HepG2 (cell line): Measurements from ENCODE around the gene HDAC4. TPM values are rescaled to one million over a fixed set of nuclear protein-coding genes. Genes with fewer than 3 reads are reported as not detected.

Experiments used
- ATAC-seq: fragments of 200-7000 bp; cut with Tn5 transposase; 3 replicates; pipeline ENCODE4 v1.9.1; 2020; ENCODE audit warnings: mild to moderate bottlenecking, moderate library complexity
- BruUV-seq: library from RNA; stranded (reverse); fragments of 400-500 nt; replicated peaks from 2 replicates; lab custom pipeline; 2021; lab: Mats Ljungman, UMichigan
- CTCF ChIA-PET: fragments of 300-600 bp; formaldehyde crosslinking; extraction: SDS; loops from one replicate; lab custom pipeline; 2021; ENCODE audit warnings: low total read pairs, inconsistent platforms, low intra/inter-chr PET ratio; lab: Yijun Ruan, JAX
- POLR2A ChIA-PET: fragments of 350-600 bp; sonication (Branson Sonifier 250); formaldehyde crosslinking; loops from one replicate; lab custom pipeline; 2020; ENCODE audit warnings: antibody characterized with exemption, inconsistent platforms; lab: Yijun Ruan, JAX
- DNase-seq: peaks from one replicate; pipeline ENCODE4 v3.0.0-alpha.2; 2015; ENCODE audit warnings: low spot score
- FAIRE-seq: peaks from 3 replicates; lab custom pipeline; 2011; peaks lifted over from hg19 to GRCh38; lab: Jason Lieb, UNC
- H2AFZ ChIP-seq: one replicate; pipeline ENCODE4 v1.6.1; 2011; ENCODE audit warnings: low read length, inconsistent platforms
- H3K27ac ChIP-seq: fragments of 300-600 bp; 3 replicates; pipeline ENCODE4 v1.8.0; 2011; ENCODE audit warnings: mixed run types, mild to moderate bottlenecking, mixed read lengths, low read length, inconsistent platforms; ENCODE audit not compliant: insufficient read depth; ENCODE audit errors: extremely low read length
- H3K27me3 ChIP-seq, 2 experiments: fragments of 200-600 bp in 1 of 2; 2 replicates in 1 of 2; 3 replicates in 1 of 2; pipeline versions ENCODE4 v1.6.0 to v1.8.0; 2011; ENCODE audit warnings: low read length in 2 of 2, mild to moderate bottlenecking in 2 of 2, moderate library complexity in 2 of 2, inconsistent platforms in 1 of 2; ENCODE audit not compliant: insufficient read depth in 2 of 2, control insufficient read depth in 1 of 2
- H3K36me3 ChIP-seq, 2 experiments: fragments of 200-600 bp in 1 of 2; replicated peaks in 1 of 2; 2 replicates in 1 of 2; 3 replicates in 1 of 2; pipeline versions ENCODE4 v1.5.1 to v1.8.0; 2011; ENCODE audit warnings: low read length in 2 of 2, inconsistent platforms in 1 of 2; ENCODE audit not compliant: insufficient read depth in 2 of 2, control insufficient read depth in 1 of 2
- H3K4me1 ChIP-seq: 2 replicates; pipeline ENCODE4 v1.5.1; 2012; ENCODE audit warnings: low read length, inconsistent platforms; ENCODE audit not compliant: insufficient read depth
- H3K4me2 ChIP-seq: 2 replicates; pipeline ENCODE4 v1.6.0; 2011; ENCODE audit warnings: low read depth, low read length, inconsistent platforms
- H3K4me3 ChIP-seq, 3 experiments: fragments of 200-600 bp in 1 of 3; sonication (generic), shearing (Covaris generic) in 1 of 3; replicated peaks in 1 of 3; 2 replicates each; pipeline ENCODE4 v1.5.1; 2011 to 2016; ENCODE audit warnings: low read length in 3 of 3, inconsistent platforms in 2 of 3, low read depth in 2 of 3, mild to moderate bottlenecking in 2 of 3, control low read depth in 1 of 3, mixed read lengths in 1 of 3; ENCODE audit not compliant: insufficient read depth in 1 of 3
- H3K79me2 ChIP-seq: one replicate; pipeline ENCODE4 v1.6.1; 2011; ENCODE audit warnings: low read length, inconsistent platforms; ENCODE audit not compliant: insufficient read depth
- H3K9ac ChIP-seq: 2 replicates; pipeline ENCODE4 v1.6.0; 2011; ENCODE audit warnings: mild to moderate bottlenecking, low read depth, low read length, inconsistent platforms; ENCODE audit not compliant: insufficient read depth
- H3K9me3 ChIP-seq: 2 replicates; pipeline ENCODE4 v1.5.1; 2012; ENCODE audit warnings: mild to moderate bottlenecking, low read length
- H4K20me1 ChIP-seq: 2 replicates; pipeline ENCODE4 v1.6.0; 2011; ENCODE audit warnings: inconsistent platforms, mild to moderate bottlenecking, low read length, moderate library complexity; ENCODE audit not compliant: insufficient read depth
- SKIL ChIP-seq: sonication (generic); formaldehyde crosslinking; IDR thresholded peaks from 2 replicates; pipeline ENCODE4 v1.8.0; 2022; ENCODE audit warnings: missing genetic modification reagents, mild to moderate bottlenecking, moderate library complexity, borderline replicate concordance
- TBL1XR1 ChIP-seq: fragments of 150-350 bp; IDR thresholded peaks from 2 replicates; pipeline ENCODE4 v1.6.1; 2014; ENCODE audit warnings: borderline replicate concordance, low read length; ENCODE audit not compliant: partially characterized antibody
- ZBTB38 ChIP-seq: sonication (generic); formaldehyde crosslinking; IDR thresholded peaks from 2 replicates; pipeline ENCODE4 v1.5.1; 2020; ENCODE audit warnings: mild to moderate bottlenecking, missing genetic modification reagents
- ZNF143 ChIP-seq: sonication (generic); formaldehyde crosslinking; IDR thresholded peaks from 2 replicates; pipeline ENCODE4 v1.4.0; 2020; ENCODE audit warnings: missing genetic modification reagents
- ZNF503 ChIP-seq: sonication (generic); formaldehyde crosslinking; IDR thresholded peaks from 2 replicates; pipeline ENCODE4 v1.4.0; 2020; ENCODE audit warnings: missing genetic modification reagents
- WGBS: methylation state at CpG from one replicate; pipeline ENCODE4 v1.1.6; 2017; ENCODE audit warnings: low lambda C conversion rate; 5-methylcytosine and 5-hydroxymethylcytosine counted together
- in situ Hi-C: cut with HindIII; loops from 2 replicates; pipeline ENCODE4 v1.10.0; 2017; ENCODE audit warnings: low pct_unique_long_range_greater_than_20kb; ENCODE audit not compliant: extremely low pct_ligation_motif_present
- intact Hi-C: fragments of 100-400 bp; cut with micrococcal nuclease; formaldehyde crosslinking; loops from one replicate; pipeline ENCODE4 v1.10.0; 2022; ENCODE audit not compliant: unreplicated experiment
- polyA plus RNA-seq, 8 experiments: library from polyadenylated mRNA; depleted of rRNA in 3 of 8; stranded (reverse) in 7 of 8; unstranded in 1 of 8; fragments of >200 nt; fragmentation: Illumina TruSeq in 4 of 8; extraction: Trizol in 4 of 8; gene quantifications; 2 replicates each; pipeline versions ENCODE4 v1.2.1 to v1.2.3, GENCODE V29; 2011 to 2016; ENCODE audit warnings: low read depth in 4 of 8, missing spikeins in 1 of 8, mixed read lengths in 1 of 8; ENCODE audit not compliant: insufficient read depth in 1 of 8
- total RNA-seq, 5 experiments: library from RNA; depleted of rRNA; stranded (reverse); fragments of >200 nt; fragmentation: Illumina TruSeq; extraction: Trizol; gene quantifications; 2 replicates each; pipeline ENCODE4 v1.2.3, GENCODE V29; 2016; ENCODE audit warnings: low read depth in 1 of 5

Gene HDAC4
- total and polyA plus RNA-seq, 2 of the 13 experiments (the other 11 are each of a cell fraction or from before 2014, with no cell fraction given) = 10.1 to 11.5 TPM

GRCh38 chr2:239120664-239121063 is 280.2 kb downstream of the HDAC4 start:
- DNase-seq (no peak), ATAC-seq (no peak), FAIRE-seq (no peak)
- H3K9me3 ChIP-seq = no peaks in the 10 kb centered on the region
- TF ChIP-seq ZNF503 (CRISPR knock-in tag) = no peak
- no peak for TF ChIP-seq SKIL (CRISPR knock-in tag)
- TF ChIP-seq TBL1XR1 = no peak
- TF ChIP-seq ZNF143 (CRISPR knock-in tag) = no peak
- TF ChIP-seq ZBTB38 (CRISPR knock-in tag) = no peak
- CTCF ChIA-PET = no interaction called here
- H3K36me3 ChIP-seq = peaks cover 14 to 19% of the 10 kb centered on the region in 2 experiments; a peak in 4 of 5 replicates
- no peak overlapping the region for H3K27ac ChIP-seq
- no peak overlapping the region for H3K9ac ChIP-seq
- POLR2A ChIA-PET = no interaction called here
- intact Hi-C loops = no loop called here
- H3K4me3 ChIP-seq = no peak overlapping the region
- no TSS peak for BruUV-seq
- no peak overlapping the region for H3K4me2 ChIP-seq
- in situ Hi-C loops = no loop called here
- no peaks in the 10 kb centered on the region for H3K79me2 ChIP-seq
- whole genome bisulfite sequencing = 76% methylated on average over 4 of the region's 4 CpGs
- H4K20me1 ChIP-seq = no peaks in the 10 kb centered on the region
- H2AFZ ChIP-seq = no peak overlapping the region
- H3K27me3 ChIP-seq = no peaks in the 10 kb centered on the region
- no peaks in the 10 kb centered on the region for H3K4me1 ChIP-seq
